ENCODE data around the gene ARL16.

- TF ChIP-seq, protein P1, sequence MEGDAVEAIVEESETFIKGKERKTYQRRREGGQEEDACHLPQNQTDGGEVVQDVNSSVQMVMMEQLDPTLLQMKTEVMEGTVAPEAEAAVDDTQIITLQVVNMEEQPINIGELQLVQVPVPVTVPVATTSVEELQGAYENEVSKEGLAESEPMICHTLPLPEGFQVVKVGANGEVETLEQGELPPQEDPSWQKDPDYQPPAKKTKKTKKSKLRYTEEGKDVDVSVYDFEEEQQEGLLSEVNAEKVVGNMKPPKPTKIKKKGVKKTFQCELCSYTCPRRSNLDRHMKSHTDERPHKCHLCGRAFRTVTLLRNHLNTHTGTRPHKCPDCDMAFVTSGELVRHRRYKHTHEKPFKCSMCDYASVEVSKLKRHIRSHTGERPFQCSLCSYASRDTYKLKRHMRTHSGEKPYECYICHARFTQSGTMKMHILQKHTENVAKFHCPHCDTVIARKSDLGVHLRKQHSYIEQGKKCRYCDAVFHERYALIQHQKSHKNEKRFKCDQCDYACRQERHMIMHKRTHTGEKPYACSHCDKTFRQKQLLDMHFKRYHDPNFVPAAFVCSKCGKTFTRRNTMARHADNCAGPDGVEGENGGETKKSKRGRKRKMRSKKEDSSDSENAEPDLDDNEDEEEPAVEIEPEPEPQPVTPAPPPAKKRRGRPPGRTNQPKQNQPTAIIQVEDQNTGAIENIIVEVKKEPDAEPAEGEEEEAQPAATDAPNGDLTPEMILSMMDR (IDR thresholded peaks at IDR 0.05), result peak; percentile 23; the same call in 1 of the 2 replicates
- TF ChIP-seq REST (IDR thresholded peaks at IDR 0.05; ENCODE audit: insufficient read depth in 1 of 2, low read depth in 2 of 2, low read length in 1 of 2) (no peak), POLR2AphosphoS5 (IDR thresholded peaks at IDR 0.05; ENCODE audit: low read depth, low read length) (no peak), TCF7L2 (IDR thresholded peaks at IDR 0.05; ENCODE audit: low read depth, low read length) (no peak), SIN3A (IDR thresholded peaks at IDR 0.05; ENCODE audit: borderline replicate concordance, insufficient read depth, low read depth, low read length) (no peak)
These were observed 23.4 kb upstream of the ARL16 start for GRCh38 chr17:81706757-81707624.
